Fibroblast of villous mesenchyme (primary cell): ENCODE results near the gene SMARCA4. TPM values are rescaled to one million over a fixed set of nuclear protein-coding genes. Genes with fewer than 3 reads are reported as not detected.
"Not testable (repeated sequence)": the region's sequence is repeated elsewhere in the genome, so short reads cannot be mapped to it uniquely, and the experiment has no call there.

Source experiments
- DNase-seq: peaks from one replicate; pipeline ENCODE4 v3.0.0-alpha.2; 2010; ENCODE audit warnings: low read depth
- H3K4me3 ChIP-seq: 2 replicates; pipeline ENCODE4 v1.5.1; 2011; ENCODE audit warnings: low read depth, mild to moderate bottlenecking, low read length
- CTCF ChIP-seq: IDR thresholded peaks from 2 replicates; pipeline ENCODE4 v1.5.1; 2012; ENCODE audit warnings: low read depth, mild to moderate bottlenecking, low read length; ENCODE audit not compliant: insufficient read depth
- total RNA-seq: library from RNA; depleted of rRNA; stranded (reverse); fragments of >200 nt; gene quantifications from 2 replicates; pipeline ENCODE4 v1.2.3, GENCODE V29; 2012

The SMARCA4 gene
- total RNA-seq, 1 donor = 96.7 TPM

GRCh38 chr19:11079999-11080398, 119.2 kb downstream of the SMARCA4 start:
- DNase-seq = no peak
- TF ChIP-seq CTCF = no peak
- no peak overlapping the region for H3K4me3 ChIP-seq

GRCh38 chr19:11087870-11088505, 127.2 kb downstream of the SMARCA4 start:
- no peak for TF ChIP-seq CTCF
- DNase-seq = no peak
- no peak overlapping the region for H3K4me3 ChIP-seq

GRCh38 chr19:11088506-11089253, 127.8 kb downstream of the SMARCA4 start:
- peak overlapping the region; percentile 75 for H3K4me3 ChIP-seq
- DNase-seq = peak; percentile 35
- TF ChIP-seq CTCF = no peak

- DNase-seq = peak; percentile 97
- peak within 1 kb of the TSS; percentile 75 for H3K4me3 ChIP-seq
- no peak for TF ChIP-seq CTCF
These were observed 128.6 kb downstream of the SMARCA4 start, which contains the start of gene LDLR for GRCh38 chr19:11089254-11090013. Gene LDLR (plus strand): TSS chr19:11089463. CDS start chr19:11089549, 86 bp downstream.

- peak overlapping the region; percentile 75 for H3K4me3 ChIP-seq
- not testable (repeated sequence) for DNase-seq
These were observed 129.1 kb downstream of the SMARCA4 start for GRCh38 chr19:11090014-11090263.

- H3K4me3 ChIP-seq = peak overlapping the region; percentile 75
- no peak for TF ChIP-seq CTCF
- DNase-seq = peak; percentile 97
These were observed 129.6 kb downstream of the SMARCA4 start for GRCh38 chr19:11090264-11090996.
